MV-4-11 (cell line): ENCODE data around the gene GET4.
"Not testable (repeated sequence)": the region's sequence is repeated elsewhere in the genome, so short reads cannot be mapped to it uniquely, and the experiment has no call there.

Experiments
- DNase-seq: peaks from one replicate; lab custom pipeline; 2025; lab: John Stamatoyannopoulos, UW

Gene GET4

DNA sequence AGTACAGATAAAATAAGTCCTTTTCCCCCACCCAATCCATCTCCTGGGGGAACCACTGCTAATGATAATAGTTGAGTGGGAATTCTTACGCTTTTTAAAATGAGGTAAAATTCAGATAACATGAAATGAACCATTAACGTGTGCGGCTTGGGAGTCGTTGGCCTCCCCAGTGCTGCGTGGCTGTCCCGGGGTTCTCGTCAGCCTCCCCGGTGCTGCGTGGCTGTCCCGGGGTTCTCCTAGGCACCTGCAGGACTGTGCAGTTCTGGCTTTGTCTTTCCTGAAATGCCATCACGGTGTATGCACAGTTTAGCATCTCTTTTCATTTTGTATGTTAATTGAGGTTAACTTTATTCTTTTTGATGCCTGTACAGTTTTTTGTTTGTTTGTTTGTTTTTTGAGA, 30.6 kb upstream of the GET4 start:
- no peak for DNase-seq

DNA sequence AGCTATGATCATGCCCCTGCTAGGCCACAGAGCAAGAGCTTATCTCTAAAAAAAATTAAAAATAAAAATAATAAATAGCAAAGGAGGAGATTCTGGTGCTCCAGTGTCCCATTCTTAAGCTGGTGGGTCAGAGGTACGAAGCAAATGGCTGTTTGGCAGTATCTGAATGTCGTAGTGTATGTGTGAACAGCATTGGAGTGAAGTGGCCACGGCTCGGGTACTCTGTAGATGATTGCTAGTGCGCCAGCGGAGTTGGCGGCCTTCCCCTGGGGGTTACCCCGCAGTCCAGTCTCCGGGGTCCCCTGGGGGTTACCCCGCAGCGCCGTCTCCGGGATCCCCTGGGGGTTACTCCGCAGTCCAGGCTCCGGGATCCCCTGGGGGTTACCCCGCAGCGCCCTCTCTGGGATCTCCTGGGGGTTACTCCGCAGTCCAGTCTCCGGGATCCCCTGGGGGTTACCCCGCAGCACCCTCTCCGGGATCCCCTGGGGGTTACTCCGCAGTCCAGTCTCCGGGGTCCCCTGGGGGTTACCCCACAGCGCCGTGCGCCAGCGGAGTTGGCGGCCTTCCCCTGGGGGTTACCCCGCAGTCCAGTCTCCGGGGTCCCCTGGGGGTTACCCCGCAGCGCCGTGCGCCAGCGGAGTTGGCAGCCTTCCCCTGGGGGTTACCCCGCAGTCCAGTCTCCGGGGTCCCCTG, 29.2 kb upstream of the GET4 start:
- DNase-seq: not testable (repeated sequence)

DNA sequence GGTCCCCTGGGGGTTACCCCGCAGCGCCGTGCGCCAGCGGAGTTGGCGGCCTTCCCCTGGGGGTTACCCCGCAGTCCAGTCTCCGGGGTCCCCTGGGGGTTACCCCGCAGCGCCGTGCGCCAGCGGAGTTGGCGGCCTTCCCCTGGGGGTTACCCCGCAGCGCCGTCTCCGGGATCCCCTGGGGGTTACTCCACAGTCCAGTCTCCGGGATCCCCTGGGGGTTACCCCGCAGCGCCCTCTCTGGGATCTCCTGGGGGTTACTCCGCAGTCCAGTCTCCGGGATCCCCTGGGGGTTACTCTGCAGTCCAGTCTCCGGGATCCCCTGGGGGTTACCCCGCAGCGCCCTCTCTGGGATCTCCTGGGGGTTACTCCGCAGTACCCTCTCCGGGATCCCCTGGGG, 28.6 kb upstream of the GET4 start:
- not testable (repeated sequence) for DNase-seq

DNA sequence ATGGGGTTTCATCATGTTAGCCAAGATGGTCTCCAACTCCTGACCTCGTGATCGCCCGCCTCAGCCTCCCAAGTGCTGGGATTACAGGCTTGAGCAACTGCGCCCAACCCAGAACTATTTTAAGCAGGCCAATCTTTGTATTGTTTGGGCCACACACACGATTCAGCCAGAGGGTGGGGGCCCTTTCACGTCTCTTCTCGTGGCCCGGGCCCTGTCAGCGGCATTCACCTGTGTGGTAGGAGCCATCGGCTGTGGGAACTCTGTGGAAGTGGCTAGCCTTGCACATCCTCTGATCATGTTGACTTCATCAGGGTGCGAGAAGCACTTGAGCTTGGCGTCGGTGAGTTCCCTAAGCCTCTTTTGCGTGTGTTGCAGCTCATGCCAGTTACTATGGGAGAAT, 27.2 kb upstream of the GET4 start:
- no peak for DNase-seq

DNA sequence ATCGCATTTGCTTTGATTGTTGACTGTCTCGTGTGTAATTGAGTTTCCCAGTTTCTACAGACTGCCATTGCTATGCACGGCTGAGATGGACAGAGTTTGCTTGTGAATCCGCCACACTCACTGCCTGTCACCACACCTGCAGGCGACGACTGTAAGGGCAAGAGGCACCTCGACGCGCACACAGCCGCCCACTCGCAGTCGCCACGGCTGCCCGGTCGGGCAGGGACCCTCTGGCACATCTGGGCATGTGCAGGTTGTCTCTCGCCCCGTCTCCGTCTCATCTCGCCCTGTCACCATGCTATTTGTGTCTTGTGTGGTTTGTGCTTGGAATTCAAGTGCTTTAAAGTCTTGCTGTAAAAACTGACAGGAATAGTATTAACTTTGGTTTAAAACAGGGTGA, 26.6 kb upstream of the GET4 start:
- no peak for DNase-seq

DNA sequence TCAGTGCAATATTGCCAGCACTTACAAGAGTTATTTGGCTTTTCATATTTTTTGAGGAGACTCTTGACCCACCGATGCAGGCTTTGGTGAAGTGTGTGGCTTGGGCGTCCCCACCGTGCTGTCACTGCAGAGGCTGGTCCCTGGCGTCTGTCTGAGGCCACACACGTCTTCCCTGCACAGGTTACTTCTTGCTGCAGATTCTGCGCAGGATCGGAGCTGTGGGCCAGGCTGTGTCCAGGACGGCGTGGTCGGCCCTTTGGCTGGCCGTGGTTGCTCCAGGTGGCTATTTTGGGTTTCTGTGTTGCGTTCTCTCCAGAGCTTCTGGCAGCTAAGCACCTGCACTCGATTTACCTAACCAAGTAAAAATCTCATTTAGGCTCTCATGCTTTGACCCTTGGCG, 25.1 kb upstream of the GET4 start:
- DNase-seq: no peak

DNA sequence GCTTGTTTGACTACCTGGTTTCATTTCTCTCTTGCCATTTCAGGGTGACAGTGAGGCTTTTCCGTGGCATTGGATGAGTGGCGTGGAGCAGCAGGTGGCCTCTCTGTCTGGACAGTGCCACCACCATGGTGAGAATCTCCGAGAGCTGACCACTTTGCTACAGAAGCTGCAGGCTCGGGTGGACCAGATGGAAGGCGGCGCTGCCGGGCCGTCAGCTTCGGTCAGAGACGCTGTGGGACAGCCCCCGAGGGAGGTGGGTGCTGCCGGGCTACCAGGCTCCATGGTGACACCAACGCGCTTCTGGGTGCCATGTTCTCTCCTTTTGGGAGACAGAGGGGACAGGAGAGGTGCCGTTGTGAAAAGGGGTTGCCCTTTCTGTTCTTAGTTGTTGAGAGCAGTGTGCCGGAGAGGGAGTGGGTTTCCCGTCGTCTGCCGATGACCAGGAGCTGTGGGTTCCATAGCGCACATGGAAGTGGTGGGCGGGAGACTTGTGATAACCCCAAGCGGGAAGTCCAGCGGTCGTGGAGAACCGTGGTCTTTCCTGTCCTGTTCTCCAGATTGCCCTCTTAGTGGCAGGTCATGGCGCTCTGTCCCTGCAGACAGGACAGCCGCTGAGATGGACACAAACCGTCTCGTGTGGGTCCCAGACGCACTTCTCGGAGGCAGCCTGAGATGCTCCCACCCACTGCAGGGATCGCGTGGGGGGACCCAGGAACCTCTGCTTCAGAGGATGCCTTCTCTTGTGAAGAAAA, 22.8 kb upstream of the GET4 start:
- DNase-seq: no peak

DNA sequence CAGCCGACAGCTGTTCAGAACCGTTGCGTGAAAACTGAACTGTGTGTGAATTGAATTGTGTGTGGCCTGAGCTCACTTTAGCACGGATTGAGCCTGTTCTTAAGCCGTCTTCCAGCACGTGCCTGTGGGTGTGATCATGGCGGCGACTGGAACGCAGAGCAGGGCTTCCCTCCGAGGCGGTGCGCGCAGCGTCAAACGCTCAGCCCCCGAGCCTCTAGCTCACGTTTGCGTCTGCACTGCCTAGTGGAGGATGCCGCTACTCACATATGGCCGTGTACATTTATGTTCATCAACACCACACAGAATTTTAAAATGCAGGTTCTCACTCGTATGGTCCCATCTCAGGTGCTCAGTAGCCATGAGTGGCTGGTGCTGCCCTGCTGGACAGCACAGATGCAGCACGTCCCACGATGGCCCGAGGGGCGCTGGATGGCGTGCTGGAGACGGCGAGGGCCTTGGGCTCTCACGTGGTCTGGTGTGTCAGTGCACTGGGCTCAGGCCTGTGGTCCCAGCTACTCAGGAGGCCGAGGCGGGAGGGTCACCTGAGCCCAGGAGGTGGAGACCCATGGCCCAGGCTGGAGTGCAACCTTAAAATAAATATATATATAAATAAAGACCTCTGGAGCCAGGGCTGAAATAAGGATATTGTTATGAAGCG, 22.1 kb upstream of the GET4 start:
- DNase-seq: no peak

DNA sequence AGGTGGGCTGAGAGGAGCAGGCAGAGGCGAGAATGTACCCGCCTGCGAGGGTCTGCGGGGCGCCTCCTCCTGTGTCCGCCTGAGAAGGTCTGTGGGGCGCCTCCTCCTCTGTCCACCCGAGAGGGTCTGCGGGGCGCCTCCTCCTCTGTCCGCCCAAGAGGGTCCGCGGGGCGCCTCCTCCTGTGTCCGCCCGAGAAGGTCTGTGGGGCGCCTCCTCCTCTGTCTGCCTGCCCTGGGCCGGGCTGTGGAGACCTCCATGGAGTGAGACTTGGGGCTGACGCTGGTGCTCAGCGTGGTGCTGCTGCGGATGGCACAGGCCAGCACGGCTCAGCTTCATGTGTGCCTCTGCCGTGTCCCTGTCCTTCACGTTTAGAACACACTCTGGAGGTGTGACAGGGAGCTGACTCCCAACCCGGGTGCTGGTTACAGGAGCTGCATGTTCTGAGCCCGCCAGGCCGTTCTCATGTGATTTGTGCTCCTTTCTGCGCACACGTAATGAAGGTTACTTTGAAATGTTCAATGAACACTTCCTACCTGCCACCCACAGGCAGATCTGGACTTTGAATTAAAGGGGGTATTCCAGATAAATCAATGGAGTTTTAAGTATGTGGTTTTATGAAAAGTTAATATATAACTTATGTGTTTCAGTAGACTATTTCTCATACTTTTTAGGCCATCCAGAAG, 20.5 kb upstream of the GET4 start:
- DNase-seq: no peak

DNA sequence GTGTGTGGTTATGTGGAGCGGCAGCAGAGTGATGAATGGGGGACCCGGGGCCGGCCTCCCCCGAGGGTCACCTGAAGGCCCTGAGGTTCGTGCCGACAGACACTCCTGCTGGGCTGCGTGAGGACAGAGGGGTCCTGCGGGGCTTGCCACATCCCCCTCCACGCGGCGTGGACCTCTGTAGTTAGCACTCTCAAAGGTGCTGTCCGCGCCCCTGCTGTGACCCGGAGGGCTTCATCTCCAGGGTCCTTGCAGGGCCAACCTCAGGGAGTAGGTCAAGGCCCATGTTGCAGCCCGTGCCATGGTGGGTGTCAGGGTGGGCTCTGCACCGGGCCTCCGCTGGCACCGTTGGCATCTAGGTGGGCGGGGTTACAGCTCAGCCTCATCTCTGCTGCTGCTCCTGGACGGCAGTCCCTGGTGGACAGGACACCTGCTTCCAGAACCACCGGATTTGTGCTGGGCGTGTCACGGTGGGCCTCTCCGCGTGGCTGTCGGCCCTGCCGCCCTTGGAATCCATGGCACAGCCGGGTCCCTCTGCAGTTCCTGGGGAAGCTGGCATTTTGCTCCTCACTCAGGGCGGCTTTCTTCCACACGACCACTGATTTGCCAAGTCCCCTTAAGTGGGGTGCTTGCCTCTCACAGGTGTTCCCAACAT, 19.8 kb upstream of the GET4 start:
- DNase-seq: no peak

DNA sequence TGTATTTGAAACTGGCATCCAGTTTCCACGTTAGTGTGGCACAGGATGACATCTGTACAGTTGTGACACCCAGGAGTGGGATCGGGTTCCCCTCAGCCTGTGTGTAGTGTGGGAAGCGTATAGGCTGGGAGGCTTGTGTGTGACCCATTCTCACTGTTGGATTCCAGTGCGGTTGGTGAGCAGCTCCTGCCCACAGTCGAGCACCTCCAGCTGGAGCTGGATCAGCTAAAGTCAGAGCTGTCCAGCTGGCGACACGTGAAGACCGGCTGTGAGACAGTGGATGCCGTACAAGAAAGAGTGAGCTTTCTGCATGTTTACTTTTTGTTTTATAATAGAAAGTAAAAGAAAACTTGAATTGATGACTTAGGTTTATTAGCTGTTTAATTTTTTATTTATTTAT, 18.7 kb upstream of the GET4 start:
- no peak for DNase-seq

DNA sequence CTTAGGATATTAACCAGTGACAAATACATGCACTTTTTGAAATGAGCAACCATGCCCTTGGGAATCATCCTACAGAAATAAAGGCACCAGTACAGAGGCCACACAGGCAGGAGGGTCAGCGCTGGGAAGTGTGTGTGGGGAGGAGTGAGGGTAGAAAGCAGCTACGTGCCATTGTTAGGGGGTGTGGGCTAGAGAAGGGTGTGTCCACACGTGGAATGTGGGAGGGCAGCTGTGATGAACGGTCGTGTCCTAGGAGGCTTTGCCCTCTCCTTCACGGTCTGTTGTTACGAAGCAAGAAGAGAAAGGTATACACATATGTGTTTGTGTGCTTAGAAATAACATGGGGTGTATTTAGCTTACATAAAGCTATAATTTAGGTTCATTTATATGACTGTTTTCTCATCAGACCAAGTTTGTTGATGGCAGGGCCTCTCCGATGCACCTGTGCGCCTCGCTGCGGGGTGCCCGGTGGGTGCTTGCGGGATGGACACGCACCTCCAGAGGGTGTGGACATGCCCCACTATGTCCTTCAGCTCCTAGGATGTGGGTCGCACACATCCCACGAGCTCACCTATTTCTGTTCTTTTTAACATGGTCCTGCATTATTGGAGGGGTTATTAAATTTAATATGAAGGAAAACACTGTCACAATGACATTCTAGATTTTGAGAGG, 16.9 kb upstream of the GET4 start:
- DNase-seq: no peak

DNA sequence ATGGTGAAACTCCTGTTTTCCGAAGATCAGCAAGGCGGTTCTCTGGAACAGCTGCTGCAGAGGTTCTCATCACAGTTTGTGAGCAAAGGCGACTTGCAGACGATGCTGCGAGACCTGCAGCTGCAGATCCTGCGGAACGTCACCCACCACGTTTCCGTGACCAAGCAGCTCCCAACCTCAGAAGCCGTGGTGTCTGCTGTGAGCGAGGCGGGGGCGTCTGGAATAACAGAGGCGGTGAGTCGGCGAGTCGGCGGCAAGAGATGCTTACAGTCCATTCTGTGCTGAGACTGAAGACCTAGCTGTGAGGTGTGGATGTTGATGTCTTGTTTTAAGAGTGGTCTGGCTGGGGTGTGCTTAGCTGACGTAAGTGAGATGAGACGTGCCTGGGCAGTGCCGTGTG, 16.2 kb upstream of the GET4 start:
- DNase-seq: no peak

DNA sequence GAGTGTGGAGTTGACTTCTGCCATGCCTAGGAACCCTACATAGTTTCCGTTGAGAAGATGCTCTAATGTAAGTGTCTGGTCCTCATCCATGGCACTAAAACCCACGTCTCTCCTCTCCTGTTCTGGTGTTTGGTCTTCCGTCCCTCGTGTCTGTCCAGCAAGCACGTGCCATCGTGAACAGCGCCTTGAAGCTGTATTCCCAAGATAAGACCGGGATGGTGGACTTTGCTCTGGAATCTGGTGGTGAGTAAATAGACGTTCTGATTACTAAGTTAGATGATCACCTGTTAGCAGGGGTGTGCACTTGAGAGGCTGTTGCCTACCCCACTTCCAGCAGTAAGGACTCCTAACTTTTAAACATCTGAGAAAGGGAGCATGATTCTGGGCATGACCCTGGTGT, 15.1 kb upstream of the GET4 start:
- no peak for DNase-seq

DNA sequence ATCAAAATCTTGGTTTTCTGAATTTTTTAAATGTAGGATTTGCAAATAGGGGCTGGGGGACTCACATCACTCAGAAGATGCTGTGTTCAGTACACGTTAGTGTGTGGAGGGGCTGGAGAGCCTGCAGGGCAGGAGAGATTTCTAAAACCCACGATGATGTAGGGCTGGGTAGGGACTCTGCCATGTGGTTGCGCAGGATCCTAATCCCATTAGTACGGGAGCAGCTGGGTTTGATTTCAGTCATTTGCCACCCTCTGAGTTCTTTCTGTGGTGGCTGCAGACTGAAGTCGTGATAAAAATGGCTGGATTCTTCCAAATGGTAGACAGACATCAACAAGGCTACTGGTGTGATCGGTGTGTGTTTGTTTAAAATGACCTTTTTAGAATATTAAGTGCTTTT, 14.2 kb upstream of the GET4 start:
- DNase-seq: no peak

DNA sequence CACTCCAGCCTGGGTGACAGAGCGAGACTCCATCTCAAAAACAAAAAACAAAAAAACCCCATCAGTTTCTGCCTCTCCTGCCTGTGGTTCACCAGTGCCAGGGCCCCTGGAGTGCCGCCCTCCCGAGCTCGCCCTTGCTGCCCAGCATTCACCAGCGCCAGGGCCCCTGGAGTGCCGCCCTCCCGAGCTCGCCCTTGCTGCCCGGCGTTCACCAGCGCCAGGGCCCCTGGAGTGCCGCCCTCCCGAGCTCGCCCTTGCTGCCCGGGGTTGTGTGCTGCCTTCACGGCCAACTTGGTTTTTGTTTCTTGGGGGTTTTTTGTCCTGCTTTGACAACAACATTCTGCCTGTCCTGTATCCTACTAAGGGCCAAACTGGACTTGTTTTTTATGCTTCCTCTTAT, 13.2 kb upstream of the GET4 start:
- no peak for DNase-seq

DNA sequence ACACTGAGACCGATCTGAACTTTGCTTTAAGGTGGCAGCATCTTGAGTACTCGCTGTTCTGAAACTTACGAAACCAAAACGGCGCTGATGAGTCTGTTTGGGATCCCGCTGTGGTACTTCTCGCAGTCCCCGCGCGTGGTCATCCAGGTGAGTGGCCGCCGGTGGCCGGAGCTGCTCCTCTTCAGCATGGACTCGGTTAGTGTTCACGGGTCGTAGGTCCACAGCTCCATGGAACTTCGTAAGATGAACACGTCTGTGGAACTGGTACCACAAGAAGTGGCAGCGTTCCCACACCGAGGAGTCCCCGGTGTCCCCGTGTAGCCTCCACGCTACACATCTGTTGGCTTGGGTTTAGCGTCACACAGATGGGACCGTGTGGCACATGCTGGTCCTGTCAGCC, 10.4 kb upstream of the GET4 start:
- no peak for DNase-seq

DNA sequence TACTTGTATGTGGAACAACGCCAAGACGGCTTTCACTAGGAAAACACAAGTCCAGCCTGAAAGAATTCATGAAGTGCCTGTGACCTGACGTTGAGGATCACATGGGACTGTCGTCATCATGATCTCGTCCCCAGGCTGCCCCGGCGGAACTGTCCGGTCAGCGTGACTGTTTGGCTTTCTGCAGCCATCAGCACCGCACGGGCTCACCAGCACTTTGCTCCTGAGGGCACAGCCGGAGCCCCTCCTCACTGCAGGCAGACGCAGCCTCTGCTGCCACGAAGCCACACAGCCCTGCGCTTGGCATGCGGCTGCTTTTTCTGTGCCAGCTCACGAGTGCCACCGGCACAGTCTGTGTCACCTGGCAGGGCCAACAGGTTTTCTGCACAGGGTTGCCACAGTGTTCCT, 9.4 kb upstream of the GET4 start:
- no peak for DNase-seq

DNA sequence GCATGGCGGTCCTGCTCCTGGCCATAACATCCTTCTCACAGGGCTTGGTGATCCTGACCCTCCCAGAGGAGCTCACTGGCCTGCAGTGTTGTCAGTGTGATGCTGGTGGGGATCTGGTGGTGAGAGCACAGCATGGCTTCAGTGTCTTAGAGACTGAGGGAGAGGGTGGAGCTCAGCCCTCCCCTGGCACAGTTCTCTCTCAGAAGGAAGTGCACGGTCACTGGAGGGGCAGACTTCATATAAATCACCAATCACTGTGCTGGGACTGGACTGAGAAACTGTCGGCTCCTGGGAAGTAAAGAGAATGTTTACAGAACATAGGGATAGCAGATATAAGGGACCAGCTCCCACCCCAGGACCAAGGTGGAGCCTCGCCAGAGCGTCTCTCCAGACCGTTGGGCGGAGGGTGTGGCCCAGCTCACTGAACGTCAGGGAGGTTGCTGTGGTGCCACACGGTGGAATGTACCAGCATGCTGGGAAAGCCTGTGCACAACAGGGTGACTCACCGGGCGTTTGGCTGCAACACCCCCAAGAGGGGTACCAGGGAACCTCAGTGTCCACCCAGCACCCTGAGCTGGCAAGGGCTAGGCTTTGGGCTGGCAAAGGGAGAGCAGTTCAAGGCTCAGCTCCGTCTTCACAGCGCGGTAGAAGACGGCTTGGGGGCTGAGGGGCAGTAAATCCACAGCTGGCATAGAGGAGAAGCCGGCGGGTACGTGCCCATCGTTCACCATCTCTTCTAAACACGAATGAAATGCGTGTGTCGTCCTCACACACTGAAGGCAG, 8.8 kb upstream of the GET4 start:
- DNase-seq: no peak

DNA sequence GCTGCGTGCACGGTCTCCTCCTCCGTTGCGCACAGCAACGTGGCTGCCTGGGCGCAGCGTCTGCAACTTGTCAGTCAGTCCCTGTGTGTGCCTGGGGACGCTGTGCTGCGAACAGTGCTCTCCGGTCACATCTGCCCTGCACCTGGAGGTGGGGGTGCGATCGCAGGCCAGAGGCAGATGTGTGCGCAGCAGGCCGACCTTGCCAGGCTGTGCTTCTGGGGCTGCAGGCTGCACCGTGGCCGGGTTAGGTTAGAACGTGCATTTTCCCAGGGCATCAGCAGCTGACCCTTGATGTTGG, 8.2 kb upstream of the GET4 start:
- DNase-seq: no peak

DNA sequence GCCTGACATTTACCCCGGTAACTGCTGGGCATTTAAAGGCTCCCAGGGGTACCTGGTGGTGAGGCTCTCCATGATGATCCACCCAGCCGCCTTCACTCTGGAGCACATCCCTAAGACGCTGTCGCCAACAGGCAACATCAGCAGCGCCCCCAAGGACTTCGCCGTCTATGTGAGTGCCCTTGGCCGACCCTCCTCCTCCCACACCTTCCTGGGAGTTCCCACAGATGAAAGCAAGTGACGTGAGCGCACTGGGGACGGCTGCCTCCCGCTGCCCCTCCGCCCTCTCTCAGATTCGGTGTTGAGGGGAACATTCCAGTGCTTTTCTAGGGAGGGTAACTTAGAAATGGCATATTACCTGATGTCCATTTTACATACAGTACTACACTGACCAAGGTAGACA, 7.0 kb upstream of the GET4 start:
- no peak for DNase-seq
